LNCaP clone FGC (cell line): ENCODE results near the gene RHCE.

Experiments
- DNase-seq: peaks from one replicate; pipeline ENCODE4 v3.0.0-alpha.2; 2011; ENCODE audit warnings: low read depth
- H3K4me3 ChIP-seq: 2 replicates; pipeline ENCODE4 v1.5.1; 2011; ENCODE audit warnings: mild to moderate bottlenecking, low read depth, low read length, control low read depth
- TF ChIP-seq, protein P1 (sequence below): IDR thresholded peaks from 2 replicates; pipeline ENCODE4 v1.5.1; 2012; ENCODE audit warnings: mild to moderate bottlenecking; ENCODE audit not compliant: control insufficient read depth, insufficient read depth; ENCODE audit errors: extremely low read depth

Gene RHCE

DNA sequence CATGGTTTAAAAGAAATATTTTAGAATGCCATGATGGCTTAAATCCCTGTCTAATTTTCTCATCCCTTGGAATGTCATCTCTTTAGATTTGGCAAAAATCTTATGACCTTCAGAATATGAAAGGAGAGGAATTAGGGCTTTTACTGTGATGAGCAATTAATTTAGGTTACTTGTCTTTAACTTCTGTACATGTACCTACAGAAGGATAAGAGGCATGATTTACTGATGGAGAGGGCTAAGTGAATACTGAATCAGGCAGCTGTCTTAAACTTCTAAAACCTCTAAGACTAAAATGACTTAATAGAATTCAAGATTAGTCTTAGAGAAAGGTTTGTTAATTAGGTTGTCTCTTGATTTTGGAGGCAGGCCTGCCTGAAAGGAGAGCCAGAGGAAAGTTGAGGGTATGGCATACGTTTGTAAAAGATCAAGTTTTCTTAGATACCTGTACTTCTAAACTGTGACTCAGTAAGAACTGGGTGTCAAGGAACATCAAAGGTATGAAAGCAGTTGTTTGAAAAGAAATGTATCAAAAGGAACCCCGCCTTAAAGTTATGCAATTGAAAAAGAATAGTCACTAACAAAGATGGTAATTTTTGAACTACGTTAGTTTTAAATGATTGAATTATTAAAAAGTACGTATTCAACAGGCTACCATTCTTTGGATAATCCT, 22.5 kb upstream of the RHCE start:
- no peak overlapping the region for H3K4me3 ChIP-seq
- TF ChIP-seq, protein P1, sequence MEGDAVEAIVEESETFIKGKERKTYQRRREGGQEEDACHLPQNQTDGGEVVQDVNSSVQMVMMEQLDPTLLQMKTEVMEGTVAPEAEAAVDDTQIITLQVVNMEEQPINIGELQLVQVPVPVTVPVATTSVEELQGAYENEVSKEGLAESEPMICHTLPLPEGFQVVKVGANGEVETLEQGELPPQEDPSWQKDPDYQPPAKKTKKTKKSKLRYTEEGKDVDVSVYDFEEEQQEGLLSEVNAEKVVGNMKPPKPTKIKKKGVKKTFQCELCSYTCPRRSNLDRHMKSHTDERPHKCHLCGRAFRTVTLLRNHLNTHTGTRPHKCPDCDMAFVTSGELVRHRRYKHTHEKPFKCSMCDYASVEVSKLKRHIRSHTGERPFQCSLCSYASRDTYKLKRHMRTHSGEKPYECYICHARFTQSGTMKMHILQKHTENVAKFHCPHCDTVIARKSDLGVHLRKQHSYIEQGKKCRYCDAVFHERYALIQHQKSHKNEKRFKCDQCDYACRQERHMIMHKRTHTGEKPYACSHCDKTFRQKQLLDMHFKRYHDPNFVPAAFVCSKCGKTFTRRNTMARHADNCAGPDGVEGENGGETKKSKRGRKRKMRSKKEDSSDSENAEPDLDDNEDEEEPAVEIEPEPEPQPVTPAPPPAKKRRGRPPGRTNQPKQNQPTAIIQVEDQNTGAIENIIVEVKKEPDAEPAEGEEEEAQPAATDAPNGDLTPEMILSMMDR = no peak
- DNase-seq = no peak

DNA sequence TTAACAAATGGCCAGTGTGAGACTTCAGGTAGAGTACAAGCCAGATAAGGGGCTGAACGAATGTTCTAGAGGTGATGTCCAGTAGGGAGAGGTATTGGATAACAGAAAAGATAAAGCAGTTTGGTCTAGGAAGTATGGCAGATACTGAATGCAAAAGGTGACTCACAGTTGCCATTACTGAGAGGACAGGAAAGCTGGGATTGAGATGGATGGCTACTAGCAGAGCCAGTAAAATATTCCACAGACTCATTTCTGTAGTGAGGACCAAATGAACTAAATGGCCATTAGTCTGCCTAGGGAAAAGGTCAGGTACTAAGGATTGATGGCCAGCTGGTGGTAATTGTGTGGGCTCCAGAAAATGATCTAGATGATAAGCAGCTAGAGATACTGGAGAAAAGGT, 21.6 kb upstream of the RHCE start:
- no peak for DNase-seq
- TF ChIP-seq, protein P1 = no peak
- H3K4me3 ChIP-seq = no peak overlapping the region

DNA sequence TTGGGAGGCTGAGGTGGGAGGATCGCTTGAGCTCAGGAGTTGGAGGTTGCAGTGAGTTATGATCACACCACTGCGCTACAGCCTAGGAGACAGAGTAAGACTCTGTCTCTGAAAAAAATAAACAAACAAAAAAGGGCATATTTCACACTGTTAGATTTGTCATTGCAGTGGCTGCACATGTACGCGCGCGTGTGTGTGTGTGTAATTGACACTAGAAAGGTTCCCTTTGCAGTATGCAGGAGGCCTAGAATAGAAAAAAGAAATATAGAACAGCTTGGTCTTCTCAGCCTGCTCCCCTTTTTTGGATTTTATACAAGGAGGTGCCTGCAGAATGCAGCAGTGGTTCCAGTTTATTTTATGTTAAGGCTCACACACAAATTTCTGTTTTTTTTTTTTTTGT, 18.7 kb upstream of the RHCE start:
- TF ChIP-seq, protein P1 = no peak
- DNase-seq = no peak

DNA sequence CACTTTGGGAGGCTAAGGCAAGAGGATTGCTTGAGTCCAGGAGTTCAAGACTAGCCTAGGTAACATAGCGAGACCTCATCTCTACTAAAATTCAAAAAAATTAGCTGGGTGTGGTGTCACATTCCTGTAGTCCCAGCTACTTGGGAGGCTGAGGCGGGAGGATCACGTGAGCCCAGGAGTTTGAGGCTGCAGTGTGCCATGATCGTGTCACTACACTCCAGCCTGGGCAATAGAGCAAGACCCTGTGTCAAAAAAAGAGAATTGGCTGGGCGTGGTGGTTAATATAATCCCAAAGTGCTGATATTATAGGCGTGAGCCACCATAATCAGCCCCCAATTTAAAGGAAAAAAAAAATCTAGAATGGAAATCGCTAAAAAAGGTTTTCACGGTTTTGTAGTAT, 17.0 kb upstream of the RHCE start:
- no peak for DNase-seq
- no peak overlapping the region for H3K4me3 ChIP-seq
- TF ChIP-seq, protein P1 = no peak

More for the DNA sequence above, 18.7 kb upstream of the RHCE start:
- no peak overlapping the region for H3K4me3 ChIP-seq

DNA sequence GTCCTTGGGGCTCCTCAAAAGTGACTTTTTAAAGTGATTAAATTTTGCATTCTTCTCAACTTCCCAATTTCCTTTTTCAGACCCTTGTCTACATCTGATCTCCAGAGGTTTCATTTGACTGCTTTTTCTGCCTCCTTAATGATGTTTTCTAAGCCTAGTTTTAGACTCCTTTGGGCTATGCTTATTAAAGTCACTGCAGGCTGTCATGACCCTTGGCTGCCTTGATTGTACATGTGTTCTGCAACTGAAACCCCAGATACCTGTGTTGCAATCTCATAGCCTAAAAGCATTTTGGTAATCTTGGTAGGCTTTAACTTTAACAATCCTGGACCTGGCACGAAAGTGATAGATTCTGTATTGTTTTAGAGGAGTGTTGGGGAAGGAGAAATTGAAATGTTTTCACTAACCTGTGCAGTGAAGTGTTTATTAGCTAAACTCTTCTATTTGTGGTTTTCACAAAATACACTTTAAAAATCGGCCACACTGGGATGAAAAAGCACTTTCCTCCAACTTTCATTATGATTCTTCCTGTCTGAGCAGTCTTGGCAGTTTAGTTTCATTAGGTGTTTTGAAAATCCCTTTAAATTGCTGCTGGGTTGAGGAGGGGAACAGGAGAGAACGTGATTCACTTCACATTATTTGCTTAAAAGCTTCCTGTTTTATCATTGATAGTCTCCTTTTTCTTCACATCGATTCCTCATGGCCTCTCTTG, 14.9 kb upstream of the RHCE start:
- TF ChIP-seq, protein P1 = no peak
- H3K4me3 ChIP-seq = no peak overlapping the region
- DNase-seq = no peak

DNA sequence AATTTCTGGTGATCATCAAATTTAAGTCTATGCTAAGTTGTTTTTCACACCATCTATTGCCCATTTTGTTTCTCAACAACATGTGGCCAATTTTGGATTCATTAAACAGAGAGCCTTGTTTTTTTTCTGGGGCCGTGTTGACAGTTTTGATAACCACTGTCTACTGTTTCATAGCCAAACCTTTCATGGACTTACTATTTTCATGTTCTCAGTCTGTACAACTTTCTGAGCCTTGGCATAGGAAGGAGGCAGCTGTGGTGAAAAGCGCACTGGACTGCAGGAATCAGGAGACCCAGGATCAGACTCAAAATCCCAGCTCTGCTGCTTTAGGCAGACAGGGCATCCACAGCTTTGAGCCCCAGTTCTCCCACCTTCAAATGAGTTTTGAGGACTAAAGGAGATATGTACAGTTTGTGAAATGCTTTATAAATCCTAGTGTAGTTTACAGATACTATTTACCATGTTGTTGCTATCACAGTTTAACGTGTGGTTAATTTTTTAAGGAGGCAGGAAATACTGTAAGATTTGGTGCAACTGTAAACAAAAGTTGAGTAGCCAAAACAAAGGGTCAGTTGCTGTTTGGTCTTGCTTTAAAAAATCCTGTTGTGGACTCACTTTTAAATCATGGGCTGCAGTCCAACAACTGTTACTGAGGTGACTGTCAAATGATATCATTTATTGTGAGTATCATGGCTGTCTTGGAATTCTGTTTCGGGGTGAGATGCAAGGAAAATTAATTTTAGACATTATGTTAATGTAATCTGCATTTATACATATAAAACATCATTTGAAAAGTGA, 13.0 kb upstream of the RHCE start:
- TF ChIP-seq, protein P1 = no peak
- no peak overlapping the region for H3K4me3 ChIP-seq
- DNase-seq = no peak
